ENCODE results near the gene PSMA8. TPM values are rescaled to one million over a fixed set of nuclear protein-coding genes. Genes with fewer than 3 reads are reported as not detected.

Gene PSMA8
- total RNA-seq, 4 donors from 2014 or later: not detected

DNA sequence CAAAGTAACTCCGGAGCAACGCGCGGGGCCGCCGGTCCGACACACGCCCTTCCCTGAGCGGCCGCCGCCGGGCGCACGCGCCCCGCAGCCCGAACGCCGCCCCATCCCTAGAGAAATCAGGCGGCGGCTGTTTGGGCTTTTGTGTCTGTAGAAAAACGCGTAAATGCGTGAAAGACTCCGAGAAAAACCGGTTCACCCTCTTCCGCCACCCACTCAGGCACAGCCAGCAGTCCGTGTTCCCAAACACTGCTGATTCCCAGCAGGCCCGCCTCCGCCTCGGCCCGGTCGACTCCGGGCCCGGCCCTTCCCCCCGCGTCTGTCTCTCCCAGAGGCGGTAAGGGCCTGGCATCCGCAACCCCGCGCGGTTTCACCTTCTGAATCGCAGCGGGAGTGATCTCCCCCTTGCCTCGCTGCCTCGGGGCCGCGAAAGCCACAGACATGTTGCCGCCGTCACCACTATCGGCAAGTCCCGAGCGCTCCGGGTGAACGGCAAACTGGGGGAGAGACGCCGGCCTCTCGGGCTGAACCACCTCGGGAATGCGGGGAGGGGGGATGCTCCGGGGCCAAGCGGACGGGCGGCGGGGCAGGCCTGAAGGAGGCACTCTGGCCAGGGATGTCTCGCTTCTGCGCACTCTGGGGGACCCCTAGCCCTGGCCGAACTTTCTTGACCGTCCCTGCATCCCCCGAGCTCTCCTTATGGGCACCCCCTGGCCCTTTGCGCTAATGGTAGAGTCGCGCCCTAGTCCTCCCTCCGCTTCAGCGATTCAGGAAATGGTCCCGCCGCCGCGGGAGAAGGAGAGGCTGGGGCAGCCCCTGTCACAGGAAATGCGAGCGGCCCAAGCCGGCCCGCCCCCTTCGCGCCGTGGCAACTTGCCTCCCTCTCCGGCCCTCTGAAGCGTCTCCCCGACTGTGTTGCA, 43.3 kb upstream of the PSMA8 start, which contains the start of gene SS18:
SS18 (minus strand) TSS at position 484 of the 917 bp plus-strand sequence; CDS start at position 440, 44 bp downstream.
- no peaks in the 10 kb centered on the region for H3K36me3 ChIP-seq
- TF ChIP-seq POLR2AphosphoS5 (IDR thresholded peaks at IDR 0.05) (peak; percentile 16 to 80 (median 18)), EP300 (IDR thresholded peaks at IDR 0.05) (no peak)
- H3K9me3 ChIP-seq: no peaks in the 10 kb centered on the region
- DNase-seq (ENCODE audit: low spot score in 2 of 2): peak; percentile 96 to 98
- peak within 1 kb of the TSS; percentile 99 for H3K27ac ChIP-seq
- H3K4me3 ChIP-seq: peak within 1 kb of the TSS; percentile 81
- peaks cover 31% of the 10 kb centered on the region for H3K4me1 ChIP-seq
- WGBS: under 1% methylated on average over 48 of the region's 89 CpGs
- H3K27me3 ChIP-seq: no peaks in the 10 kb centered on the region

DNA sequence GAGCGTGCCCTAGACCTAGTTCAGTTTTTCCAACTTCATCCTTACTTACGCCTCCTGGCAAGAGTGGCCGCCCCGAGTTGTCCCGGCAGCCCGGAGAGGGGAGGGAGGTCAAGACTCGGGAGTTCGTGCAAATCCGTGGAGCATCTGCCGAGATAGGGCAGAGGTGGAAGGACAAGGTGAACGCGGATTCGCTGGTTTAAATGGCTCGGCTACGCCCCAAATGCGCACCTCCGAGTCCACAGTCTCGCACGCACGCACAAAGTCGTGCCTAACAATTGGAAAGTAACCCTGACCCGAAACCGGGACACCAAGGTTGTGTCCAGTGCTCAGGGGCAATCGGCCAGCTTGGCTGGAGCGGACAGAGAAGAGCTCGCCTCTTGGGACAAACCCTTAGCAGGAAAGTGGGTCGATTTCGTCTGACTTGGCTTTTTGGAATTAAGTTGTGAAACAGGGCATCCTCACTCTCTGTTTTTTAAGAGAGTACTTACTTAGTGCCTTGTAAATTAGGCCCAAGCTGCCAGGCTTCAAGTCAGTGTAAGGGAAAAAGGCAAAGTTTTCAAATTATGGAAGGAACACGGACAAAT, 42.5 kb upstream of the PSMA8 start:
- DNase-seq (ENCODE audit: low spot score in 2 of 2): no peak

DNA sequence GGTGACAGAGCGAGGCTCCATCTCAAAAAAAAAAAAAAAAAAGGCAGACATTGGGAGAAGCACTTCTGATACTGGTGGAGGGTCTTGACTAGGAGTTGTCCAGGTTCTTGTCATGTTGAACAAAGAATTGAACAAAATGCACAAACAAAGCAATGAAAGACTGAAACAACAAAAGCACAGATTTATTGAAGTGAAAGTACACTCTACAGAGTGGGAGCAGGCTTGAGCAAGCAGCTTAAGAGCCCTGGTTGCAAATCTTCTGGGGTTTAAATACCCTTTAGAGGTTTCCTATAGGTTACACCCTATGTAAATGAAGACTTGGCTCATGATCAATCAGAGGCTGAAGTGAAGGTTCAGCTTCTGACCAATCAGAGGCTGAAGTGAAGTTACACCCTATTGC, 36.8 kb upstream of the PSMA8 start:
- H3K27ac ChIP-seq: peak overlapping the region; percentile 24
- H3K9me3 ChIP-seq: no peaks in the 10 kb centered on the region
- 83% methylated on average over 1 of the region's 1 CpG for WGBS
- H3K4me1 ChIP-seq: no peaks in the 10 kb centered on the region
- no peak for DNase-seq (ENCODE audit: low spot score in 2 of 2)
- TF ChIP-seq POLR2AphosphoS5 (IDR thresholded peaks at IDR 0.05) (no peak), POLR2A (IDR thresholded peaks at IDR 0.05) (no peak)
- no peak overlapping the region for H3K4me3 ChIP-seq
- no peaks in the 10 kb centered on the region for H3K36me3 ChIP-seq
- H3K27me3 ChIP-seq: no peaks in the 10 kb centered on the region

More for the DNA sequence above, 42.5 kb upstream of the PSMA8 start:
- 2% methylated on average over 22 of the region's 29 CpGs for WGBS
- Histone ChIP-seq H3K4me3 (peak overlapping the region; percentile 81), H3K27ac (peak overlapping the region; percentile 99), H3K4me1 (peaks cover 31% of the 10 kb centered on the region), H3K9me3 (no peaks in the 10 kb centered on the region), H3K27me3 (no peaks in the 10 kb centered on the region), H3K36me3 (no peaks in the 10 kb centered on the region)
- TF ChIP-seq POLR2AphosphoS5 (IDR thresholded peaks at IDR 0.05) (no peak), POLR2A (IDR thresholded peaks at IDR 0.05) (no peak), EP300 (IDR thresholded peaks at IDR 0.05) (no peak)
- TF ChIP-seq, protein P1, sequence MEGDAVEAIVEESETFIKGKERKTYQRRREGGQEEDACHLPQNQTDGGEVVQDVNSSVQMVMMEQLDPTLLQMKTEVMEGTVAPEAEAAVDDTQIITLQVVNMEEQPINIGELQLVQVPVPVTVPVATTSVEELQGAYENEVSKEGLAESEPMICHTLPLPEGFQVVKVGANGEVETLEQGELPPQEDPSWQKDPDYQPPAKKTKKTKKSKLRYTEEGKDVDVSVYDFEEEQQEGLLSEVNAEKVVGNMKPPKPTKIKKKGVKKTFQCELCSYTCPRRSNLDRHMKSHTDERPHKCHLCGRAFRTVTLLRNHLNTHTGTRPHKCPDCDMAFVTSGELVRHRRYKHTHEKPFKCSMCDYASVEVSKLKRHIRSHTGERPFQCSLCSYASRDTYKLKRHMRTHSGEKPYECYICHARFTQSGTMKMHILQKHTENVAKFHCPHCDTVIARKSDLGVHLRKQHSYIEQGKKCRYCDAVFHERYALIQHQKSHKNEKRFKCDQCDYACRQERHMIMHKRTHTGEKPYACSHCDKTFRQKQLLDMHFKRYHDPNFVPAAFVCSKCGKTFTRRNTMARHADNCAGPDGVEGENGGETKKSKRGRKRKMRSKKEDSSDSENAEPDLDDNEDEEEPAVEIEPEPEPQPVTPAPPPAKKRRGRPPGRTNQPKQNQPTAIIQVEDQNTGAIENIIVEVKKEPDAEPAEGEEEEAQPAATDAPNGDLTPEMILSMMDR (IDR thresholded peaks at IDR 0.05): no peak

DNA sequence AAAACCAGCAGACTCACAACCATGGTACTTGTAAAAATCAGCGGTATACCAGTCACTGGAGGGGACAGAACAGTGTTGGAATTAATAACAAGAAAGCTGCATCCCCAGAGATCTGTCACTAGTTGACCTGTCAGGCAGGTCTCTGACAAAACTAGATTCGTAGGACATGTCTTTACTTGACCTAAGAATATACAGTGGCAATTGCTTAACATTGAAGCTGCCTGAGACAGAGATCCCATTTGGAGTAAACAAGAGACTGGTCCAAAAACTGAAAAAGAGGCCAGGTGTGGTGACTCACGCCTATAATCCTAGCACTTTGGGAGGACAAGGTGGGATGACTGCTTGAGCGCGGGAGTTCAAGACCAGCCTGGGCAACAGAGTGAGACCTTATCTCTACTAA, 36.1 kb upstream of the PSMA8 start:
- Histone ChIP-seq H3K27me3 (no peaks in the 10 kb centered on the region), H3K27ac (peak overlapping the region; percentile 24), H3K9me3 (no peaks in the 10 kb centered on the region), H3K36me3 (no peaks in the 10 kb centered on the region), H3K4me1 (no peaks in the 10 kb centered on the region), H3K4me3 (no peak overlapping the region)
- WGBS: 67% methylated on average over 5 of the region's 5 CpGs
- no peak for TF ChIP-seq POLR2AphosphoS5 (IDR thresholded peaks at IDR 0.05)
- TF ChIP-seq POLR2A (IDR thresholded peaks at IDR 0.05): no peak
- TF ChIP-seq EP300 (IDR thresholded peaks at IDR 0.05): no peak
- TF ChIP-seq, protein P1 (IDR thresholded peaks at IDR 0.05): no peak
- no peak for DNase-seq (ENCODE audit: low spot score in 2 of 2)

DNA sequence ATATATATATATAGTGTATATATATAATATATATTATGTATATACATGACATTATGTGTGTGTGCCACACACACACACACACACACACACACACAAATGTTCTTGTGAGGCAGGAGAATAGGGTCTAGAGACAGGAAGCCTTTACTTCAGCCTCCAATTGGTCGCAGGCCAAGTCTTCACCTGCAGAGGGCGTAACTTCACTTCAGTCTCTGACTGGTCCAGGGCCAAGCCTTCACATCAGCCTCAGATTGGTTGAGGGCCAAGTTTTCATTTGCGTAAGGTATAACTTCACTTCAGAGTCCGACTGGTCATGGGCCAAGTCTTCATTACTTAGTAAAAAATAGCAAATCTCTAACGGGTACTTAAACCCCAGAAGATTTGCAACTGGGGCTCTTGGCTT, 30.1 kb upstream of the PSMA8 start:
- Histone ChIP-seq H3K9me3 (no peaks in the 10 kb centered on the region), H3K4me1 (no peaks in the 10 kb centered on the region), H3K4me3 (no peak overlapping the region), H3K27ac (no peak overlapping the region), H3K36me3 (no peaks in the 10 kb centered on the region), H3K27me3 (no peaks in the 10 kb centered on the region)
- no peak for DNase-seq (ENCODE audit: low spot score in 2 of 2)
- 61% methylated on average over 5 of the region's 5 CpGs for WGBS
- TF ChIP-seq, protein P1 (IDR thresholded peaks at IDR 0.05): no peak
- TF ChIP-seq POLR2A (IDR thresholded peaks at IDR 0.05) (no peak), EP300 (IDR thresholded peaks at IDR 0.05) (no peak), POLR2AphosphoS5 (IDR thresholded peaks at IDR 0.05) (no peak)

DNA sequence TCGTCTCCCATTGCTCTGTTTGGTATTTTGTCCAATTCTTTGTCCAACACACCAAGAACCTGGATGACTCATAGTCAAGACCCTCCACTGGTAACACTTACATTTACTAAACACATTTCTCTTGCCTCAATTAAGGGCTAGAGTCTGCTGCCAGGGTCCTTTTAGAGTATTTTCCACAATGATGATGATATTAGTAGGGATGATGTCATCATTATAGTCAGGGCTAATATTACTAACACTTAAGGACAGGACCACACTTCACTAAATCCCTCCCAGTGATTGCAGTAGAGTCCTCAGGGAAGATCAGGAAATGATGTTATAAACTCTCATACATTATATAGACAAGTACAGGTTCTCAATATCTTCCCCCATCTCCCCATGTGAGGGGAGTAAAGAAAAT, 29.6 kb upstream of the PSMA8 start:
- Histone ChIP-seq H3K36me3 (no peaks in the 10 kb centered on the region), H3K4me3 (no peak overlapping the region), H3K4me1 (no peaks in the 10 kb centered on the region), H3K9me3 (no peaks in the 10 kb centered on the region), H3K27ac (no peak overlapping the region), H3K27me3 (no peaks in the 10 kb centered on the region)
- DNase-seq (ENCODE audit: low spot score in 2 of 2): no peak
- 86% methylated on average over 1 of the region's 1 CpG for WGBS
- no peak for TF ChIP-seq POLR2AphosphoS5 (IDR thresholded peaks at IDR 0.05)
- no peak for TF ChIP-seq POLR2A (IDR thresholded peaks at IDR 0.05)
- no peak for TF ChIP-seq EP300 (IDR thresholded peaks at IDR 0.05)
- TF ChIP-seq, protein P1 (IDR thresholded peaks at IDR 0.05): no peak
